Loucy (cell line): Measurements from ENCODE around the gene ANKRD6.

Experiments used
- H2AFZ ChIP-seq: fragments of 200-600 bp; sonication (generic); 2 replicates; pipeline ENCODE4 v1.6.0; 2016; ENCODE audit warnings: antibody characterized with exemption, mild to moderate bottlenecking, low read length, moderate library complexity
- H3F3A ChIP-seq: fragments of 200-600 bp; 2 replicates; pipeline ENCODE4 v1.6.0; 2016; ENCODE audit warnings: antibody characterized with exemption, low read depth, mild to moderate bottlenecking
- H3K27me3 ChIP-seq: fragments of 200-600 bp; sonication (generic); 2 replicates; pipeline ENCODE4 v1.6.1; 2014; ENCODE audit warnings: low read length, mild to moderate bottlenecking; ENCODE audit not compliant: insufficient read depth, poor library complexity, severe bottlenecking
- H3K36me3 ChIP-seq: fragments of 200-600 bp; sonication (generic); 2 replicates; pipeline ENCODE4 v1.6.1; 2016; ENCODE audit warnings: low read length; ENCODE audit not compliant: insufficient read depth
- H3K4me1 ChIP-seq: fragments of 200-600 bp; sonication (generic); 2 replicates; pipeline ENCODE4 v1.5.1; 2014; ENCODE audit warnings: low read length, mild to moderate bottlenecking; ENCODE audit not compliant: insufficient read depth, poor library complexity, severe bottlenecking
- H3K4me2 ChIP-seq: fragments of 200-600 bp; sonication (generic); 2 replicates; pipeline ENCODE4 v1.6.0; 2014; ENCODE audit warnings: antibody characterized with exemption, low read length, low read depth, mild to moderate bottlenecking; ENCODE audit not compliant: poor library complexity, severe bottlenecking
- H3K4me3 ChIP-seq: fragments of 200-600 bp; sonication (generic); 2 replicates; pipeline ENCODE4 v1.5.1; 2014; ENCODE audit warnings: low read length, mild to moderate bottlenecking, mixed read lengths; ENCODE audit not compliant: poor library complexity, severe bottlenecking
- H3K79me2 ChIP-seq: fragments of 200-600 bp; sonication (generic); 2 replicates; pipeline ENCODE4 v1.6.1; 2014; ENCODE audit warnings: low read length; ENCODE audit not compliant: insufficient read depth
- H3K9ac ChIP-seq: fragments of 200-600 bp; sonication (generic); 2 replicates; pipeline ENCODE4 v1.6.0; 2014; ENCODE audit warnings: mild to moderate bottlenecking, low read depth, low read length, moderate library complexity; ENCODE audit not compliant: poor library complexity, severe bottlenecking
- H3K9me2 ChIP-seq: fragments of 200-600 bp; sonication (generic); replicated peaks from 2 replicates; pipeline ENCODE4 v1.6.1; 2016; ENCODE audit warnings: low read depth, low read length, mixed read lengths
- H3K9me3 ChIP-seq: fragments of 200-600 bp; sonication (generic); 2 replicates; pipeline ENCODE4 v1.6.1; 2014; ENCODE audit warnings: mild to moderate bottlenecking, antibody characterized with exemption, low read length, low read depth; ENCODE audit not compliant: insufficient read depth
- H4K20me1 ChIP-seq: fragments of 200-600 bp; sonication (generic); 2 replicates; pipeline ENCODE4 v1.6.0; 2014; ENCODE audit warnings: antibody characterized with exemption, low read length, mild to moderate bottlenecking; ENCODE audit not compliant: insufficient read depth, poor library complexity, severe bottlenecking
- CTCF ChIP-seq: fragments of 200-600 bp; sonication (generic); conservative IDR thresholded peaks from 2 replicates; pipeline ENCODE4 v1.5.1; 2014; ENCODE audit warnings: mild to moderate bottlenecking, antibody characterized with exemption, low read length
- EZH2phosphoT487 ChIP-seq: fragments of 200-600 bp; IDR thresholded peaks from 2 replicates; pipeline ENCODE4 v1.6.1; 2018; ENCODE audit warnings: antibody characterized with exemption, mild to moderate bottlenecking, moderate library complexity, borderline replicate concordance

ANKRD6 gene

GRCh38 chr6:89432875-89433251, at the start of gene ANKRD6:
Gene ANKRD6, plus strand, starts transcription at chr6:89433152. Its CDS starts 133,825 bp downstream, at chr6:89566977.
- Histone ChIP-seq H3K4me1 (peaks cover 36% of the 10 kb centered on the region), H3F3A (peaks cover 10% of the 10 kb centered on the region), H3K9ac (peak within 1 kb of the TSS; percentile 75), H3K4me2 (peak within 1 kb of the TSS; percentile 65), H2AFZ (peak within 1 kb of the TSS; percentile 77), H3K9me3 (no peaks in the 10 kb centered on the region), H4K20me1 (no peaks in the 10 kb centered on the region), H3K4me3 (peak within 1 kb of the TSS; percentile 75), H3K27me3 (no peaks in the 10 kb centered on the region), H3K79me2 (peaks cover 9% of the 10 kb centered on the region; the same call in 1 of the 2 replicates), H3K9me2 (no peaks in the 10 kb centered on the region), H3K36me3 (no peaks in the 10 kb centered on the region)
- no peak for TF ChIP-seq EZH2phosphoT487
- peak; percentile 72 for TF ChIP-seq CTCF

- H3F3A ChIP-seq: no peaks in the 10 kb centered on the region
- no peak overlapping the region for H3K4me2 ChIP-seq
- peaks cover 24% of the 10 kb centered on the region; the same call in 1 of the 2 replicates for H3K36me3 ChIP-seq
- no peak for TF ChIP-seq EZH2phosphoT487
- no peak for TF ChIP-seq CTCF
- no peaks in the 10 kb centered on the region for H4K20me1 ChIP-seq
- no peaks in the 10 kb centered on the region for H3K9me2 ChIP-seq
- H3K4me1 ChIP-seq: no peaks in the 10 kb centered on the region
- H3K9me3 ChIP-seq: no peaks in the 10 kb centered on the region
- H2AFZ ChIP-seq: no peak overlapping the region
- H3K4me3 ChIP-seq: no peak overlapping the region
- no peaks in the 10 kb centered on the region for H3K27me3 ChIP-seq
- H3K79me2 ChIP-seq: peaks cover 19% of the 10 kb centered on the region
- H3K9ac ChIP-seq: no peak overlapping the region
These were observed 47.7 kb upstream of the ANKRD6 start for GRCh38 chr6:89385156-89385667.

- Histone ChIP-seq H3F3A (no peaks in the 10 kb centered on the region), H3K9ac (no peak overlapping the region), H3K9me2 (no peaks in the 10 kb centered on the region), H3K36me3 (peaks cover 24% of the 10 kb centered on the region; the same call in 1 of the 2 replicates), H3K79me2 (peaks cover 25% of the 10 kb centered on the region), H3K4me3 (no peak overlapping the region), H4K20me1 (no peaks in the 10 kb centered on the region), H3K27me3 (no peaks in the 10 kb centered on the region), H2AFZ (no peak overlapping the region), H3K4me2 (no peak overlapping the region), H3K4me1 (no peaks in the 10 kb centered on the region), H3K9me3 (no peaks in the 10 kb centered on the region)
- TF ChIP-seq EZH2phosphoT487: no peak
- no peak for TF ChIP-seq CTCF
These were observed 47.1 kb upstream of the ANKRD6 start for GRCh38 chr6:89385846-89386245.
